ENCODE results near the gene CCDC9B. TPM values are rescaled to one million over a fixed set of nuclear protein-coding genes. Genes with fewer than 3 reads are reported as not detected.

Gene CCDC9B
- total RNA-seq, 1 donor from 2014 or later: 21.6 TPM

DNA sequence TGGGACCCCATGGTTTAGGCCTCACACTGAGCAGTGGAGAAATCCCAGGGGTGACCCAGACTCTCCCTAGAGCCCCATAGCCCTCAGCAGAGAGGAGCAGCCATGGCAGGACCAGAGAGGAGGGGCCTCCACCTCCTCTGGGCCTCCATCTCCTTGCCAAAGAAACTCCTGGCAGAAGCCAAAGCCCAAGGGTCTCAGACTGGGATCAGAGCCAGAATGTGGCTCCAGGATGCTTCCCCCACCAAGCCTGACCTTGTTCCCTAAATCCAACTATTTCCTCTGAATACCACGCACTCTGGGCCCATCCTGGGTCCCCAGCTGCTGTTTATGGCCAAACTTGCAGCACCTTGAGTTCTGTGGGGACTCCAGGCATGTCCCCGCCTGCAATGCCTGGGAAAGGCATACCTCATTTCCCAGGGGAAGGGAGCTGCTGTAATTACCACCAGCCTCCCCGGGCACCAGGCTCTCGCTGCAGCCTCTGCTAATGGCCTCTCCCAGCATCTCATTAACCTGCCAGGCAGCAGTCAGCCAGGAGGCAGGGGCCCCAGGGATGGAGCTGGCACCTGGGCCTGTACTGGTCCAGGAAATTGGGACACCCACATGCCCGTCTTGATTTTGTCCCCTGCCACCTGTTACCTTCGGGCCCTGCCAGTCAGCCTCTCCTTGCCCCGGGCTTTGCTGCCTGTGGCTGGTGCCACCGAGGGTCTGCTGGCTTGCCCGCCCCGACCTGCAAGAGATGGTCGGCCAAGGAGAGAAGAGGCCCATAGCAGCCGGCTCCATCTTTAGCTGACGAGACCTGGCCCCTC, 4.6 kb downstream of the CCDC9B start:
- Mint-ChIP-seq H3K4me3 (ENCODE audit: unreplicated experiment) (peak overlapping the region; percentile 26), H3K4me1 (ENCODE audit: unreplicated experiment) (peaks cover 81% of the 10 kb centered on the region), H3K27ac (ENCODE audit: unreplicated experiment) (peak overlapping the region; percentile 80), H3K36me3 (ENCODE audit: unreplicated experiment) (no peaks in the 10 kb centered on the region), H3K9me3 (ENCODE audit: unreplicated experiment) (no peaks in the 10 kb centered on the region), H3K27me3 (ENCODE audit: unreplicated experiment) (no peaks in the 10 kb centered on the region)
- TF ChIP-seq, protein P1, sequence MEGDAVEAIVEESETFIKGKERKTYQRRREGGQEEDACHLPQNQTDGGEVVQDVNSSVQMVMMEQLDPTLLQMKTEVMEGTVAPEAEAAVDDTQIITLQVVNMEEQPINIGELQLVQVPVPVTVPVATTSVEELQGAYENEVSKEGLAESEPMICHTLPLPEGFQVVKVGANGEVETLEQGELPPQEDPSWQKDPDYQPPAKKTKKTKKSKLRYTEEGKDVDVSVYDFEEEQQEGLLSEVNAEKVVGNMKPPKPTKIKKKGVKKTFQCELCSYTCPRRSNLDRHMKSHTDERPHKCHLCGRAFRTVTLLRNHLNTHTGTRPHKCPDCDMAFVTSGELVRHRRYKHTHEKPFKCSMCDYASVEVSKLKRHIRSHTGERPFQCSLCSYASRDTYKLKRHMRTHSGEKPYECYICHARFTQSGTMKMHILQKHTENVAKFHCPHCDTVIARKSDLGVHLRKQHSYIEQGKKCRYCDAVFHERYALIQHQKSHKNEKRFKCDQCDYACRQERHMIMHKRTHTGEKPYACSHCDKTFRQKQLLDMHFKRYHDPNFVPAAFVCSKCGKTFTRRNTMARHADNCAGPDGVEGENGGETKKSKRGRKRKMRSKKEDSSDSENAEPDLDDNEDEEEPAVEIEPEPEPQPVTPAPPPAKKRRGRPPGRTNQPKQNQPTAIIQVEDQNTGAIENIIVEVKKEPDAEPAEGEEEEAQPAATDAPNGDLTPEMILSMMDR (IDR thresholded peaks at IDR 0.05): no peak
- DNase-seq (ENCODE audit: extremely low spot score, unreplicated experiment): no peak

DNA sequence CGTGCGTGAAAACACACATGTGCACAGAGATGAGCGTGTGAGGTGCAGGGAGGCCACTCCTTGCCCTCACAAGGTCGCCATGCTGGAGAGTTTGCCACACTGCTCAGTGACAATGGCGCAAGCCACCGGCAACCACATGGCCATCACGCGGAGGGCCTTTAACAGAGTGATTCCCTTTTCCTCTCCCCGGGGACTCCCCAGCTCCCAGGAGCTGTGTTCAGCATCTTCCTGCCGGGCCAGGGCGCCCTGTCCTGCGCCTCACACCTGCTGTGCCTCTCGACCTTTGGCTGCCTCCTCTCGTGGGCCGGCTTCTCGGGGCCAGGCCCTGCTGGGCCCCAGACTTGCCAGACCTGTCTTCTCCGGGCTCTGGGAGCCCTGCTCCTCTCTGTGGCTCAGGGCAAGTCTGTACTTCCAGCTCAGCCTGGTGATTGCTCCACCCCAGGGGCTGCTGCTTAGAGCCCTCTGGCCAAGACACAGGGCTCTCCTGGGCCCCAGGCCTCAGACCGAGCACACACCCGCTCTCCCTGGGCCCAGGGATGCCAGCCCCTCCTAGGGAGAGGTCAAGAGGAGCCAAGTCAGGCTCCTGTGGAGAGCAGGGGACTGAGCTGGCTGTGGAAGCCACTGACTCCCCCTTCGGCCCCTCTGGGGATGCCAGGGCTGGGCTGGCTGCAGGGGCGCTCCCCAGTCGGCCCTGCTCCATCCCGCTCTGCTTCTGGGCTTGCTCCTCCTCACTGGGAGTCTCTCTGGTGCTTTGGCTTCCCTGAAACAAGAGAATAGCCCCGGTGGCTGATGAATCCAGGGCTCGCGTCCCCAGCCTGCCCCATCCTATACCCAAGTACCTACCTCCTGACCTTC, 5.6 kb downstream of the CCDC9B start:
- H3K9me3 Mint-ChIP-seq (ENCODE audit: unreplicated experiment): no peaks in the 10 kb centered on the region
- peaks cover 3% of the 10 kb centered on the region for H3K36me3 Mint-ChIP-seq (ENCODE audit: unreplicated experiment)
- TF ChIP-seq, protein P1 (IDR thresholded peaks at IDR 0.05): no peak
- no peaks in the 10 kb centered on the region for H3K27me3 Mint-ChIP-seq (ENCODE audit: unreplicated experiment)
- peak overlapping the region; percentile 89 for H3K27ac Mint-ChIP-seq (ENCODE audit: unreplicated experiment)
- H3K4me3 Mint-ChIP-seq (ENCODE audit: unreplicated experiment): no peak overlapping the region
- no peak for DNase-seq (ENCODE audit: extremely low spot score, unreplicated experiment)
- H3K4me1 Mint-ChIP-seq (ENCODE audit: unreplicated experiment): peaks cover 80% of the 10 kb centered on the region

DNA sequence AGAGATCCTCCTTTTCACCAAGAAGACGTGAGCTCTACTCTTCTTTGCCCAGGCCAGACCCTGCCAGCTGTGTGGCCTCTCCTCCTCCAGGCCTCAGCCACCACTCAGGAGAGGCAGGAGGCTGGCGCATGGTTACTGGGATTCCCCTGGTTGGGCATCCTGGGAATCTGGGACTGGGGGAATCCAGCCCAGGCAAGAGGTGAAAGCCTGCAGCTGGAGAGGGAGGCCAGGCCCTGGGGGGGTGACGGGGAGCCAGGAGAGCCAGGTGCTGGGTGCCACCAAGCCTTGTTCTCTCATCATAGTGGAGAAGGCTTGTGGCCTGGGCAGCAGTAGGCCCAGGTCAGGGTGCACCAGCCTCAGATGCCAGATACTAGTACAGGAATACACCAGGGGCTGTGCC, 6.2 kb downstream of the CCDC9B start:
- Mint-ChIP-seq H3K27me3 (ENCODE audit: unreplicated experiment) (no peaks in the 10 kb centered on the region), H3K27ac (ENCODE audit: unreplicated experiment) (peak overlapping the region; percentile 89), H3K36me3 (ENCODE audit: unreplicated experiment) (peaks cover 3% of the 10 kb centered on the region), H3K4me3 (ENCODE audit: unreplicated experiment) (no peak overlapping the region), H3K4me1 (ENCODE audit: unreplicated experiment) (peaks cover 80% of the 10 kb centered on the region), H3K9me3 (ENCODE audit: unreplicated experiment) (no peaks in the 10 kb centered on the region)
- no peak for DNase-seq (ENCODE audit: extremely low spot score, unreplicated experiment)
- TF ChIP-seq, protein P1 (IDR thresholded peaks at IDR 0.05): no peak

DNA sequence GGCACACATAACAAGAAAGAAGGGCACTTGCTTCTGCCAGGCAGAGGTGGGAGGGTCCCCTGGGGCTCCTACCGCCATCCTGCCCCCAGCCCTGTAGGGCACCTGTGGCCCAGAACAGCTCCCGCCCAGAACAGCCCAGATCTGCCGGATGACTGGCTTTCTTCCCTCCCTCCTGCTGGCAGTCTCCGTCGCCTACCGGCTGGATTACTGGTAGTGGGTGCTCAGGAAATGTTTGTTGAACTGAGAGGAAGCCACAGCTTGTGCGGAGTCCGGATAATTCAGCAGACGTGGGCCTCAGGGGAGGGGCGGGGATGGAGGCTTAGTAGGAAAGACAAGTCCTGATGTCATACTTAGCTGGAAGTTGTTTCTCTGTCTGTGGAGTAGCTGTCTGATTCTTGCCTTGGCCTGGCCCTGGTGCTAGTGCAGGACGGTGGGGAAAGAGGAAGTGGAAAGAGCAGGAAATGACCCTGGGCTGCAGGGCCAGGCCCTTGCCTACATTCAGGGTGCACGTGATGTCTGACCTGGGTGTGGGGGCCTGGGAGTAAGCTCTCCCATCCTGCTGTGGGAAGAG, 6.7 kb downstream of the CCDC9B start:
- peak overlapping the region; percentile 89 for H3K27ac Mint-ChIP-seq (ENCODE audit: unreplicated experiment)
- TF ChIP-seq, protein P1 (IDR thresholded peaks at IDR 0.05): no peak
- no peak for DNase-seq (ENCODE audit: extremely low spot score, unreplicated experiment)
- H3K9me3 Mint-ChIP-seq (ENCODE audit: unreplicated experiment): no peaks in the 10 kb centered on the region
- H3K36me3 Mint-ChIP-seq (ENCODE audit: unreplicated experiment): peaks cover 3% of the 10 kb centered on the region
- peaks cover 80% of the 10 kb centered on the region for H3K4me1 Mint-ChIP-seq (ENCODE audit: unreplicated experiment)
- peak overlapping the region; percentile 0 for H3K4me3 Mint-ChIP-seq (ENCODE audit: unreplicated experiment)
- H3K27me3 Mint-ChIP-seq (ENCODE audit: unreplicated experiment): no peaks in the 10 kb centered on the region

Measured in osteocyte (in vitro differentiated cells).